ENCODE measurements around the gene LIMS1.
A peak's percentile ranks its signal among the peaks of the same experiment; 100 is the strongest.

The LIMS1 gene

GRCh38 chr2:108602422-108602821 lies 68.2 kb downstream of the LIMS1 start:
- TF ChIP-seq NFRKB (IDR thresholded peaks at IDR 0.05) (no peak), HDGF (IDR thresholded peaks at IDR 0.05; ENCODE audit: borderline replicate concordance) (no peak), LEF1 (IDR thresholded peaks at IDR 0.05; ENCODE audit: borderline replicate concordance) (no peak), SUZ12 (IDR thresholded peaks at IDR 0.05) (no peak), FOXA1 (IDR thresholded peaks at IDR 0.05) (no peak)
- CTCF ChIA-PET = no interaction called here
- POLR2A ChIA-PET = no interaction called here
- DNase-seq (ENCODE audit: extremely low spot score) = no peak

GRCh38 chr2:108604196-108604595 lies 69.9 kb downstream of the LIMS1 start:
- ChIA-PET CTCF (interaction anchor here (0.9 to 3.1 kb wide), 2 partner anchors 32 to 87 kb away, joined by 3 to 31 read pairs; no protein-coding TSS in a partner anchor), POLR2A (no interaction called here)
- no peak for DNase-seq (ENCODE audit: extremely low spot score)
- TF ChIP-seq CTBP1 (IDR thresholded peaks at IDR 0.05; ENCODE audit: borderline replicate concordance) (no peak), PKNOX1 (IDR thresholded peaks at IDR 0.05) (no peak), ZNF384 (IDR thresholded peaks at IDR 0.05) (no peak), ELF4 (IDR thresholded peaks at IDR 0.05) (no peak), TARDBP (IDR thresholded peaks at IDR 0.05) (no peak), LEF1 (IDR thresholded peaks at IDR 0.05; ENCODE audit: borderline replicate concordance) (no peak)

- POLR2A ChIA-PET = no interaction called here
- no peak for DNase-seq (ENCODE audit: extremely low spot score)
- CTCF ChIA-PET = interaction anchor here (1.1 to 3.1 kb wide), 3 partner anchors 11 to 30 kb away, joined by 4 to 31 read pairs (median 4); no protein-coding TSS in a partner anchor
- no peak for TF ChIP-seq CTBP1 (IDR thresholded peaks at IDR 0.05; ENCODE audit: borderline replicate concordance)
- no peak for TF ChIP-seq NFRKB (IDR thresholded peaks at IDR 0.05)
These were observed 71.7 kb downstream of the LIMS1 start for GRCh38 chr2:108605947-108606346.

GRCh38 chr2:108607706-108608301 lies 73.5 kb downstream of the LIMS1 start:
- ChIA-PET CTCF (interaction anchor here (1.2 kb wide), 1 partner anchor 9 kb away, joined by 4 read pairs; no protein-coding TSS in a partner anchor), POLR2A (no interaction called here)
- TF ChIP-seq L3MBTL2 (conservative IDR thresholded peaks at IDR 0.05) (no peak), NFRKB (IDR thresholded peaks at IDR 0.05) (no peak), ELF4 (IDR thresholded peaks at IDR 0.05) (no peak), SP1 (IDR thresholded peaks at IDR 0.05) (no peak), FOXA1 (IDR thresholded peaks at IDR 0.05) (no peak), TARDBP (IDR thresholded peaks at IDR 0.05) (no peak), FOXK2 (IDR thresholded peaks at IDR 0.05) (no peak)
- DNase-seq (ENCODE audit: extremely low spot score) = peak; percentile 35

- ChIA-PET CTCF (interaction anchor here (8.3 kb wide), 1 partner anchor 25 kb away, joined by 85 read pairs; no protein-coding TSS in a partner anchor), POLR2A (no interaction called here)
- DNase-seq (ENCODE audit: extremely low spot score) = no peak
- TF ChIP-seq BHLHE40 (IDR thresholded peaks at IDR 0.05; ENCODE audit: borderline replicate concordance) (no peak), LEF1 (IDR thresholded peaks at IDR 0.05; ENCODE audit: borderline replicate concordance) (no peak), NFRKB (IDR thresholded peaks at IDR 0.05) (no peak), FOXK2 (IDR thresholded peaks at IDR 0.05) (no peak), SUZ12 (IDR thresholded peaks at IDR 0.05) (no peak), ELF4 (IDR thresholded peaks at IDR 0.05) (no peak), CTBP1 (IDR thresholded peaks at IDR 0.05; ENCODE audit: borderline replicate concordance) (no peak), FOXA1 (IDR thresholded peaks at IDR 0.05) (no peak), FOXM1 (IDR thresholded peaks at IDR 0.05; ENCODE audit: borderline replicate concordance) (no peak), L3MBTL2 (conservative IDR thresholded peaks at IDR 0.05) (no peak), ARNT (IDR thresholded peaks at IDR 0.05) (no peak), HDGF (IDR thresholded peaks at IDR 0.05; ENCODE audit: borderline replicate concordance) (no peak)
These were observed 76.8 kb downstream of the LIMS1 start for GRCh38 chr2:108611021-108611420.

- ChIA-PET POLR2A (no interaction called here), CTCF (interaction anchor here (0.6 to 8.3 kb wide), 2 partner anchors 23 to 103 kb away, joined by 3 to 85 read pairs; no protein-coding TSS in a partner anchor)
- no peak for DNase-seq (ENCODE audit: extremely low spot score)
- TF ChIP-seq NFRKB (IDR thresholded peaks at IDR 0.05) (no peak), SP1 (IDR thresholded peaks at IDR 0.05) (no peak), ZNF384 (IDR thresholded peaks at IDR 0.05) (no peak)
These were observed 77.9 kb downstream of the LIMS1 start for GRCh38 chr2:108612153-108612513.

GRCh38 chr2:108612514-108613183 lies 78.4 kb downstream of the LIMS1 start:
- DNase-seq (ENCODE audit: extremely low spot score) = no peak
- TF ChIP-seq SUZ12 (IDR thresholded peaks at IDR 0.05) (no peak), HDGF (IDR thresholded peaks at IDR 0.05; ENCODE audit: borderline replicate concordance) (no peak), SP1 (IDR thresholded peaks at IDR 0.05) (no peak), FOXK2 (IDR thresholded peaks at IDR 0.05) (no peak)
- CTCF ChIA-PET = interaction anchor here (0.6 to 8.3 kb wide), 2 partner anchors 23 to 103 kb away, joined by 3 to 85 read pairs; no protein-coding TSS in a partner anchor
- POLR2A ChIA-PET = no interaction called here

- TF ChIP-seq CTBP1 (IDR thresholded peaks at IDR 0.05; ENCODE audit: borderline replicate concordance) = no peak
- no peak for TF ChIP-seq HDGF (IDR thresholded peaks at IDR 0.05; ENCODE audit: borderline replicate concordance)
- ChIA-PET POLR2A (no interaction called here), CTCF (interaction anchor here (8.3 kb wide), 1 partner anchor 22 kb away, joined by 85 read pairs; no protein-coding TSS in a partner anchor)
- DNase-seq (ENCODE audit: extremely low spot score) = no peak
These were observed 79.2 kb downstream of the LIMS1 start for GRCh38 chr2:108613261-108614042.
